HG02623 (cell line): ENCODE measurements around the gene SRGAP3.

ENCODE experiments used
- ATAC-seq: cut with Tn5 transposase; IDR thresholded peaks from one replicate; pipeline ENCODE4 v1.9.1; 2021; ENCODE audit warnings: moderate library complexity; ENCODE audit not compliant: unreplicated experiment

The SRGAP3 gene

DNA sequence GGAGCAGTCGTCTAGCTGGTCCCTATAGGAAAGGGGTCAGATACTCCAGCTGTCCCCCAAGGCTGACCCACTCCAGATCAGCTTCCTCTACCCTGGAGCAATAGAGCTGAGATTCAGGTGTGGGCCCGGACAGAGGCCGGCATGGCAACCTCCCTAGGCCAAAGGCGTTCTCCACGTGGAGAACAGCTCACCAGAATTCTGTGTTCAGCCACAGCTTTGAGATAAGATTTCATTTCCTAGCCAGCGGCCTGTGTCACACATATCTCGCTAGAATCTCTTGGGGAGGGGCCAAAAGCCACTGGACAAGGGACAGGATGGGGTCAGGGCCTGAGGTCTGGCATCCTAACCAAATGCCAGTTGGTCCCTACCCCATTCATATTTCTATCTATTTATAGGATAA, 20.1 kb downstream of the SRGAP3 start:
- no peak for ATAC-seq

DNA sequence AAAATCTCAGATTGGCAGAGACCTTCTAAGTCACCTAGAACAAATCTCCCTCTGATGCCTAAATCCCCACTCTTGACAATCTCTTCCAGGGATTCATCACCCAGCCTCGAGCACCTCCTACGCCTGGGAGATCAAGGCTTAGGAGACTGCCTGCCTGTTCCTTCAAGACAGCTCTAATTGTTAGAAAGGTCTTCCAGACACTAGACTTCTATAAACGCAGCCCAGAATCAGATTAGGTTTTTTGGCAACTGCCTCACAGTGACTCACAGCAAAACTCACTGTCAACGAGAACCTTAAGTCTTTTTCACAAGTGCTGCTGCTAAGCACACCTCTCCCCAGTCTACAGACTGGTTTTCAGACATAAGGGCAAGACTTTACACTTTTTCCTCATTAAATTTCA, 23.1 kb downstream of the SRGAP3 start:
- no peak for ATAC-seq

DNA sequence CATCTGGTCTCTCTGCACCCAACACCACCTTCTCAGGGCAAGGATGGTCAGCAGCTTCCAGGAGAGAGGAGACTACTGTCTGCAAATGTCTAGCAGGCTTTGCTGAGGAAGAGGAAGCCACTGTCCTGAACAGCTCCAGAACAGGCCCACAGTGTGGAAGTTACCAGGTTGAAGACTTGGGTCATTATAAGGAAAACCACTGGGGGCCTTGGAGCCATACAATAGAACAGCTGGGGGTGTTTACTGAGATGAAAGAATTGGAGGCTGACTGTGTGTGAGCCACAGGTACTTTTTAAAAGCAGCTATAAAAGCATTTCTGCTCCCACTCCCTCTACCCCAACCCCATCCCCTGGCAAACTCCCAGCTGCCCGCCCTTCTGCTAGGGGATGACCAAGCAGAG, 24.2 kb downstream of the SRGAP3 start:
- ATAC-seq = no peak

DNA sequence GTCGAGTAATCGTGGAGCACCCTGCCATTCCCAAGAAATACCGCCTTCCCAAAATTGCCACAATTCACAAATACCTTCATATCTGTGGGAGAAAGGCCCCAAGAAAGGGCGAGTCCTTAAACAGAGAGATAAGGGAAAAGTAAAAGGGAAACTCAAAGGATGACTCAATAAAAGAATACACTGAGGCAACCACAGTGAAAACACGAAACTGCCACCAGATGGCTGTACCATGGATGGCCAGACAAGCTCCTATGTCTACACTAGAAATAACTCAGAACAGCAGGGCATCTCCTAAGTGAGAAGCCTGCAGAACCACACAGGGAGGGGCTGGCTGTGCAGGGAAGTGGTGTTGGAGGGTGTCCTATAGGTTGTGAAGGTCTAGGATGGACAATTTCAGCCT, 25.0 kb downstream of the SRGAP3 start:
- ATAC-seq = peak; percentile 89

DNA sequence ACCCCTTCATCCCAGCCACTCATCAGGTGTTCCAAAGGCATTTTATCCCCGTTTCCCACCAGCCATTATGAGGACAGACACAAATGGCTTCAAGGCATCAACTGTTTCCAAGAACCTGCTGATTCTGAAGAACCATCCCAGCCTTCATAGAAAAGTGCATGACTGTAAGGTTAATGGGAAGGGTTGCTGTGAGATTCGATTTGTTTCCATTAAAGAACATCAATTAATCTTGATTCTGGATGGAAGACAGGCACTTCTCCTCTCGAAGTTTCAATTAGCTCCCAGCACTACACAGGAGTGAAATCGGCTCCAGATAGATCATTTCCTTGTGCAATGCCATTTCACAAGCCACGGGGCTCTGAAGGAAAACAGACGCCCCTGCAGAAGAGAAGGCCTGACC, 25.8 kb downstream of the SRGAP3 start:
- no peak for ATAC-seq

DNA sequence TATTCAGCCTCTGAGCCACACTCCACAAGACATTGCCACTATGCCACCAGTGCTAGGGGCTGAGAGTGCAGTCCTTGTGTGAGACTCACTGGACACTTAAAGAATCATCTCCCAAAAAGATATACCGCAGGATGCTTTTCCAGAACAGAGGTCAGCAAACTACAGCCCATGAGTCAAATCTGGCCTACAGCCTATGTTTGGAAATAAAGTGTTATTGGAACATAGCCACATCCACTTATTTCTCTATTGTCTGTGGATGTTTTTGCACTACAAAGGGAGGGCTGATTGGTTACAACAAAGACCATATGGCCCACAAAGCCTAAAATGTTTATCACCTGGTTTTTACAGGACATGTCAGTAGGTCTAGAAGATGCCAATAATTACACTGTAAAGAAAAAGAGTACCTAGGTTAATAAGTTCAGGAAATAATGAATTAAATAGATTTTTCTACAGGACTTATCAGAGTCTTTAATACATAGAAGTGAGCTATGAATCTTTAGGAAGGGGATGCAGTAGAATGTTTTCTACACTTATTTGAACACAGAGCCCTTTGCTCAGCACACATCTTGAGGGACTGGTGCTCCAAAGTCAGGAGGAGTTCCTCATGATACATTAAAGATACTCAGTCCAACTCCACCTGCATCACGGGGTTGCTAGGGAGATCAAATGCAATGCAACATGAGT, 26.3 kb downstream of the SRGAP3 start:
- ATAC-seq = no peak

DNA sequence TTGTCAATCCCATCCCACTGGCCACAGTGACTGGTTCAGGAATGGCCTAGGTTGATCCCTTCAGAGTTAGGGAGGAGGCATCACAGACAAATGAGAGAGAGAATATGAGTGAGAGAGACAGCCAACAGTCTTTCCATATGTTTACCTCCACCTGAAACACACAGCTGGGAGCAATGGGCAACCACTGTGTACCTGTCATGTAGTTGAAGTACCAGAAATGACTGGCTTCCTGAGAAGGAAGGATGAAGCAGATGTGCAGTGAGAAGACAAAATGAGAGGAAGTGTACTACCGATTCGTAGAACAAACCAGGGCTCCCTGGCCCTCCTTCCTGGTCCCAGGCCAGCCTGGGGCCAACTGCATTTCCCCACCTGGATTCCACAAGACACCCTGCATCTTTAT, 27.4 kb downstream of the SRGAP3 start:
- no peak for ATAC-seq

DNA sequence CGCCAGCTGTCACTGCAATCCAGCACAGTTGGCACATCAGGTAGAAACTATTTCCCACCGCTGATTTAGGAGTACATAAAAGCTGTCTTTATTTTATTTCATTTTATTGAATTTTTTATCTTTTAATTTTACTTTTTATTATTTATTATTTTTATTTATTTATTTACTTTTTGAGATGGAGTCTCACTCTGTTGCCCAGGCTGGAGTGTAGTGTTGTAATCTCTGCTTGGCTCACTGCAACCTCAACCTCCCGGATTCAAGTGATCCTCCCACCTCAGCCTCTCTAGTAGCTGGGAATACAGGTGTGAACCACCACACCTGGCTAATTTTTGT, 31.0 kb downstream of the SRGAP3 start:
- ATAC-seq = no peak

DNA sequence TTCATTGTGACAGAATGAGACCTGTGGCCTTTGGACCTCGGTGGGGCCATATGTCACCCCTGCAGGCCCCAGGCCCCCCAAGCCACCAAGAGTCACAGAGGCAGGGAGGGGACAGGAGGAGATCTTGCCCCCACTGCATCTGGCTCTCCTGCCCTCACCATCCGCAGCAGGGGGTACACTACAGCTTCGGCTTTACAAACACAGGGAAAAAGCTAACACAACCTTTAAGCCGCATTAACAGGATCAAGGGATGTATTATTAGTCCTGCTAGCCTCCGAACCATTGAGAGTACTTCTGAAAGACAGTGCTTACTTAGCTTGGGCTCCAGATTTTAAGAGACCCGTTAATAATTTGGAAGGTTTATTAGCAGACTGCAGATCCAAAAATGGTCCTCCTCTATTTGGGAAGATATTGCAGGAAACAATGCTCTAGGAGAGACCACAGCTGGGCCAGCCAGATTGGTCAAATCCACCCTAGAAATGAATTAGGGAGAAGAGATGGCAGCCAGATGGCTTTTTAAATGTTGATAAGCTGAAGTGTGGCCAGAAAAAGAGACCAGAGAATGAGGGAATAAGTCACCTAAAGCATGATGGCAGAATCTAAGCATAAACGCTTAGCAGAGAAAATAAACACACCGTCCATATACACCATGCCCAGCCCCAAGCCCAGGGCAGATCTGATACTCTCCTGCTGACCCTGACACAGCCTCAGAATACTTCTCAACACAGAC, 31.5 kb downstream of the SRGAP3 start:
- ATAC-seq = no peak

DNA sequence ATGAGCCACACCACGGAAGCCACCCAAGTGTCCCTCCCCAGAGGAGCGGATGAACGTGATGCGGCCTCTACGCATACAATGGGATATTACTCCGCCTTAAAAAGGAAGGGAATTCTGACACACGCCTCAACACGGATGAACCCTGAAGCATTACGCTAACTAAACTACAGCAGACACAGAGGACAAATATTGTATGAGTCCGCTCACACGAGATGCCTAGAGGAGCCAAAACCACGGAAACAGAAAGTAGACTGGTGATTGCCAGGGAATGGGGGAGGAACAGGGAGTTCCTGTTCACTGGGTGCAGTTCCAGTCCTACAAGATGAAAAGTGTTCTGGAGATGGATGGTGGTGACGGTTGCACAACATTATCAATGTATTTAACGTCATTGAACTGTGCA, 32.7 kb downstream of the SRGAP3 start:
- no peak for ATAC-seq

DNA sequence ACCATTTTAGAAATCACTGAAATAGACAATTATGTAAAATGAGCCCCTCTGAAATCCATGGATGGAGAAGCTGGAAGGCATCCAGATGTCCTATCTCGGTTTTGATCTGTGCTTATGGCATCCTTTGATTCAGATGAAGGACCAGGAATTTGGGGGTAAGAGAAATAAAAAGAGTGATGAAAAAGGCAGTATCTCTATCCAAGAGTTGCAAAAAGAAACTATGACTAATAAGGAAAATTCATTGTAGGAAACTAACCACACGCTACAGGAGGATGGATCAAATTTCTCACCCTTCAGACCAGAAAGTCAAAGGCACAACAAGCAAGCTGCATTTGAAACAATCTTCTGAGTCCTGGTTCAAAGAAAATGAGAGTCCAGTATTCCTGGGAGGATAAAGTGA, 34.8 kb downstream of the SRGAP3 start:
- ATAC-seq = no peak

DNA sequence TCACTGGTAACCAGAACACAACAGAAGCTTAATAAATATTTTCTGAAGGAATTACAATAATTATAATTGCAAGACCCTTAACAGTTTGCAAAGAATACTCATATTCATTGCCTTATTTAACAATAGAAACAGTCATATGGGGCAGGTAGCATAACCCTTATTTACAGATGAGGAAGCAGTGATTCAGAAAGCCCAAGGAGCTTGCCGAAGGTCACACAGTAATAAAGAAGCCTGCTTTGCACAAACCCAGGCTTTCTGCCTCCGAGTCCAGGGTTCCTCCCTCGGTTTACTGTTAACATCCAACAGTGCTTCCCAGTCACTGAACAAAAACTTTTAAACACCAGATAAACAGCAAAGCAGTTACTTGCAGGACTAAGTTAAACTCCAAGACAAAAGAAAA, 35.3 kb downstream of the SRGAP3 start:
- no peak for ATAC-seq

DNA sequence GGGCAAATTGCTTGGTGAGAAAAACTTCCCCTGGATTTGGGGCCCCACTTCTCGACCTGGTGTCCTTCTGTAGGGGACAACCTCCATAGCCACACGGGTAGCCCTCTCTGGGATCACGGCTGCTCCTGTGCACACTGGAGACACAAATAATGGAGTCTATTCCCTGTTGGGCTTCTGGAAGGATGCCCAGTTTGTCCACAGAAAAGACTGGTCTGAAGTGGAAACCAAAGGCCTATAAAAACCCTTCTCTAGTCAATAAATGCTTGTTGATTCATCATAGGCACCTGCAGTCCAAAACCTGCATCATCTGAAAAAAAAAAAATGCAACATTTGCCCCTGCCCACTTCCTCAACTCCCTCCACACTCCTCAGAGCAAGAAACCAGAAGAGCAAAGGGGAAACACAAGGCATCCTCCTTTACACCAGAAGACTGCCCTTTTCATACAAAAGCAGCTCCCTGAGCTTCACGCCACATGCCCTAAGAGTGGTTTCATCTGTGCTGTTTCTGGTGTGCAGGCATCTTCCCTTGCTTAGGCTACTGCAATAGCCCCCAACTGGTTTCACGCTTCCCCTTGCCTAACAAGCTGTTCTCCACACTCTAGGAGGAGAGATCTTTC, 36.3 kb downstream of the SRGAP3 start:
- no peak for ATAC-seq

DNA sequence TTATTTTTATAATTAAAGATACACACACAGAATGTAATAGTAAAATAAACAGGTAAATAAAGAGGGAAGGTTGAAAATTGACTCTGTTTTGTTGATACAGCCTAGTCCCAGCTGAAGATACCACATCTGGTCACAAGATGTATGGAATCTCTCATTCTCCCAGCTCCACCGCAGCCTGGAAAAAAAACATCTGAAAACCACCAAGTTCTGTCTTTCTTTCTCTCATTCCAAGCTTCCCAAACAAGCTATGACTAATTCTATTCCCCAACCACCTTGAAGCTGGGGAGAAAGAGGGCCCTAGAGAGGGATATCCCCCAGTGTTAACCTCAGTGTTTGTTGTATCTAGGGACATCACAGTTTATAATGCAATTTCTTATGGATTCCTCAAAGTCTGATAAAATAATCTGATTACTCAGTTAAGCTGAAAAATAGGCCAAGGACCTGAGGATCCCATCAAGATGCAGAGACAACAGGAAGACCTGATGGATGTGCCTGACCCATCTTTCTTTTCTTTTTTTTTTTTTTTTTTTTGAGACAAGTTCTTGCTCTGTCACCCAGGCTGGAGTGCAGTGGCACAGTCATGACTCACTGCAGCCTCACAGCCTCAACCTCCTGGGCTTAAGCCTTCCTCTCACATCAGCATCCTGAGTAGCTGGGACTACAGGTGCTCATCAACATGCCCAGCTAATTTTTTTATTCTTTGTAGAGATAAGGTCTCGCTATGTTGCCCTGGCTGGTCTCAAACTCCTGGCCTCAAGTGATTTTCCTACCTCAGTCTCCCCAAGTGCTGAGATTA, 38.1 kb downstream of the SRGAP3 start:
- no peak for ATAC-seq

DNA sequence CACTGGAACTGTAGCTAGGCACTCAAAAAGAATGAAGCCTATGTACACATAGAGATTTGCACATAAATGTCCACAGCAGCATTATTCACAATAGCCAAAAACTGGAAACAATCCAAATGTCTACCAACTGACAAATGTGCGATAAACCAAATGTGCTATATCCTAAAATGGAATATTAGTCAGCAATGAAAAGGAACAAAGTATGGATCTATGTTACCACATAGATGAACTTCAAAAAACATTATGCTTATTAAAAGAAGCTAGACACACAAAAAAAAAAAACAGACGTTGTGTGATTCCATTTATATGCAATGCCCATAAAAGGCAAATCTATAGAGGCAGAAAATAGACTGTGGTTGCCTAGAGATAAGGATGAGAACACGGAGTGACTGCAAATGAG, 39.7 kb downstream of the SRGAP3 start:
- ATAC-seq = no peak

DNA sequence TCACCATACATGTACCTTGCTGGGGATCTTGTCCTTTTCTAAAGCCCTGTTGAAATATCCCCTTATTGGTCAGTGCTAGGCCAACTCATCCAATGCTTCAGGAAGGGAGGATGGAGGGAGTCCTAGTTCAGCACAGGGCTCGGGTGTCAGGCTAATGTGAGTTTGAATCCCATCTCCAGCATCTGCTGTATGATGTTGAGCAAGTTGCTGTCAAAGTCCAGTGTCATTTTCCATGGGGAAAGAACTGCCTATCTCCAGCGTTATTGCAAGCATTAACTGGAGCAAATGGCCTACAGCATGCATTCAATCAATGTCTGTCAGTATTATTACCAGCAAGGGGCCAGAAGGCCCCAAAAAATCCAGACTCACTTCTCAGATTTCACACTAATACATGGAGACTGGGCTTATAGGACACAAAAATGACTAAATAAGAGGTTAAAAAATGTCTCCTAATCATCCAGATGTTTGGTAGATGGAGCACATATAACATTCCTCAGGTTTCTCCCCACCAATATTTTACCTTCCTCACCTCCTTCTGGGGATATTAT, 40.8 kb downstream of the SRGAP3 start:
- no peak for ATAC-seq

DNA sequence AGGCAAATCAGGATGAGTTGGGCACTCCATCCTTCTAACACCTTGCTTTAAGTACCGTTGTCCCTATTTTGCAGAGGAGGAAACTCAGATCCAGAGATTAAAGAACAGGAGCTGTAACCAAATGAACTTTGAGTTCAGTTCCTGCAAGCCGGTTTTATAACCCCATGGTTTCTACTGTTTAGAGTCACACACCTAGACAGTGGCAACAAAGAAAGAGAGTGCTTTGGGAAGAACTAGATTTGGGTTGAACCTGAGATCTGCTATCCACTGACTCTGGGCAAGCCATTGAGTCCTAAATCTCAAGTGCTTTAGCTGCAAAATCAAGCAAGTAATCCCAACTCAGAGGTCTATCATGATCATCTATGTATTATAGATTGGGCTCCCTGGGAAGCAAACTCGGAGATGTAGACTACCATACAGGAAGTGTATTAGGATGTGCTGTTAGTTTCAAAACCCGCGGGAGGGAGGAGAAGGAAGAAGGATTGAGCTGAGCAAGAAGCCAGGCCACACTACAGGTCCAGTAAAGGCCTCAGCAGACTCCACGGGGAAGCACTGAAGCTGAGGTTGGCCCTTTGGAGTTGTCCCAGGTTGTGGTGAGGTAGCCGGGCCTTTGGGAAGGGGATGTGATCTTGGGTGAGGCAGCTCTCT, 42.2 kb downstream of the SRGAP3 start:
- no peak for ATAC-seq

DNA sequence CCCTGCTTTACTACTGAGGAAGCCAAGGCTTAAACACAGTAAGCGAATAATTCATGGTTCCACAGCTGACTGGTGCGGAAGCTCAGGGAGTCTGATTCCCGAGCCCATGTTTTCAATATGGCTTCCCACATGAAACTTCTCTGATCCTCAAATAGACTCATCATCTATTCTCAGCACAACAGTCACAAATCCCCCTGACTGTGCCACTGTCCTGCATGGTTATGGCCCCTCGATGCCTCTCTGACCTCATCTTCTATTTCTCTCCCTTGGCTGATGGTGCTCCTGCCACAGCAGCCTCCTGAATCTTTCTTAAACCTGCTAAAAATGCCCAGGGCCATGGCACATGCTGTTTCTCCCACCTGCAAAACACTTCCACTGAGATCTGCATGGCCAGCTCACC, 43.2 kb downstream of the SRGAP3 start:
- no peak for ATAC-seq

DNA sequence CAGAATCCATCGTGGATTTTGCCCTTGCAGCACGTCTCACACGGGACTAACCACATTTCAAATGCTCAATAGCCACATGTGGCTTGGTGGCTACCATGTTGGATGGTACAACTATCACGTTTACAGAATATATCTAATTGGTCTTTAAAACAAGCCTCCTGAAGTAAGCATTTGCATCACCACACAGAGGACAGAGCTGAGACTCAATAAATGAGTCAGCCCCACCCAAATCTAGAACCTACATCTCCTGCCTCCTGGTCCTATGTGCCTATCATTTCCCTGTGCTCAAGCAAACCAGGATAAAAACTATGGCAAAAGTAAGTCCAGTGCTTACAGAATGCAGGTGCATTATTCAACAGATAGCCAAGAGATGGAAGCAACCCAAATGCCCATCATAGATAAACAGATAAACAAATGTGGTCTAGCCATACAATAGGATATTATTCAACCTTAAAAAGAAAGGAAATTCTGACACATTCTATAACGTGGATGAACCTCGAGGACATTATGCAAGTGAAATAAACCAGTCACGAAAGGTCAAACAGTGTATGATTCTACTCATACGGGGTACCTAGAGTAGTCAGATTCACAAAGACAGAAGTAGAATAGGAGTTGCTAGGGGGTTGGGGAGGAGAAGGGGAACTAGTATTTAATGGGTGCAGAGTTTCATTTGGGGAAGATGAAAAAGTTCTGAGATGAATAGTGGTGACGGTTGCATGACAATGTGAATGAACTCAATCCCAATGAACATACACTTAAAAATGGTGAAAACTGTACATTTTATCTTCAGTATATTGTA, 43.9 kb downstream of the SRGAP3 start:
- no peak for ATAC-seq
